Esophagus muscularis mucosa (tissue), 4 donors: Measurements from ENCODE around the gene TOR1B. TPM values are rescaled to one million over a fixed set of nuclear protein-coding genes. Genes with fewer than 3 reads are reported as not detected.
"Not testable (repeated sequence)": the region's sequence is repeated elsewhere in the genome, so short reads cannot be mapped to it uniquely, and the experiment has no call there.

Experiments
- DNase-seq: peaks from one replicate; pipeline ENCODE4 v3.0.0-alpha.2; 2017; ENCODE audit errors: extremely low spot score
- H3K27ac ChIP-seq, 4 donors: fragments of 200-600 bp; sonication (generic); replicated peaks in 1 of 4; 1 replicate in 3 of 4; 2 replicates in 1 of 4; pipeline ENCODE4 v1.5.1; 2016 to 2019; ENCODE audit warnings: mild to moderate bottlenecking in 1 of 4
- H3K27me3 ChIP-seq, 4 donors: fragments of 200-600 bp; sonication (generic); one replicate each; pipeline versions ENCODE4 v1.5.1 to v1.6.0; 2016 to 2019
- H3K36me3 ChIP-seq, 4 donors: fragments of 200-600 bp; sonication (generic); one replicate each; pipeline ENCODE4 v1.5.1; 2016 to 2019
- H3K4me1 ChIP-seq, 4 donors: fragments of 200-600 bp; sonication (generic); one replicate each; pipeline ENCODE4 v1.5.1; 2016 to 2019
- H3K4me3 ChIP-seq, 4 donors: fragments of 200-600 bp; sonication (generic); 1 replicate in 2 of 4; 2 replicates in 2 of 4; pipeline ENCODE4 v1.5.1; 2016 to 2019; ENCODE audit warnings: mild to moderate bottlenecking in 4 of 4, moderate library complexity in 1 of 4
- H3K9me3 ChIP-seq, 4 donors: fragments of 200-600 bp; sonication (generic); 1 replicate in 3 of 4; 2 replicates in 1 of 4; pipeline ENCODE4 v1.5.1; 2016 to 2019
- EP300 ChIP-seq: sonication (generic); formaldehyde crosslinking; IDR thresholded peaks from one replicate; pipeline ENCODE4 v1.6.1; 2017; ENCODE audit warnings: antibody characterized with exemption
- POLR2A ChIP-seq: fragments of 450-650 bp; IDR thresholded peaks from one replicate; pipeline ENCODE4 v1.6.1; 2017; ENCODE audit warnings: antibody characterized with exemption, moderate library complexity, mild to moderate bottlenecking, low read depth
- POLR2AphosphoS5 ChIP-seq, 2 donors: sonication (generic); formaldehyde crosslinking; IDR thresholded peaks; one replicate each; pipeline ENCODE4 v1.6.1; 2017; ENCODE audit warnings: antibody characterized with exemption in 2 of 2
- WGBS: methylation state at CpG from one replicate; pipeline ENCODE4 v1.1.5; 2018; 5-methylcytosine and 5-hydroxymethylcytosine counted together
- intact Hi-C: fragments of 100-400 bp; cut with DNase I; formaldehyde crosslinking; loops from one replicate; pipeline ENCODE4 v1.15.1; 2023
- total RNA-seq, 4 donors: library from RNA; depleted of rRNA; stranded (reverse); fragments of >200 nt; gene quantifications; one replicate each; pipeline versions ENCODE4 v1.1.0 to v1.2.1, GENCODE V29; 2016
- TF ChIP-seq, protein P1 (sequence below), 3 experiments: fragments of 200-600 bp in 2 of 3; fragments of 450-650 bp in 1 of 3; sonication (generic) in 2 of 3; IDR thresholded peaks; one replicate each; pipeline ENCODE4 v1.5.1; 2017 to 2019; ENCODE audit warnings: antibody characterized with exemption in 3 of 3, mild to moderate bottlenecking in 2 of 3, moderate library complexity in 1 of 3

Gene TOR1B
- total RNA-seq, 4 donors from 2014 or later = 24.5 to 29.0 (median 26.0) TPM

DNA sequence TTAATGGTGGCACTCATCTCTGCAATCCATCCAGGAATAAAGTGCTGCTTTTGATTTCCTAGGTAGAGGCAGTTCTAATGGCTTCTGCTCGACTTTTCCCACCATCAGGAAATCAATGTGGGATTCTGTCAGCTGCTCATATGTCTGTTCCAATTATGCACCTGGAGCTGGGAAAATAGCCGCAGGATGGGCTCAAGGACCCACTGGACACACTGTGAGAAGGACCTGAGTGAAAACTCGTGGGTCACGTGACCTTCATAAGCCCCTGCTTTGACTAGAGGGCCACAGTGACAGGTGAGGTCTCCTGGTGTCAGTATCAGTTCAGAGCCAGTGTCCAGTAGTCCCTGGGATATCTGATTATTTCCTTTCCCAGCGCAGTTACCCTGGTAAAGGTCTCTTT is 32.2 kb upstream of the TOR1B start:
- intact Hi-C loops = no loop called here
- Histone ChIP-seq H3K27me3 (no peaks in the 10 kb centered on the region), H3K27ac (no peak overlapping the region), H3K4me1 (no peaks in the 10 kb centered on the region), H3K36me3 (no peaks in the 10 kb centered on the region), H3K4me3 (no peak overlapping the region), H3K9me3 (no peaks in the 10 kb centered on the region)
- WGBS = 93% methylated on average over 5 of the region's 5 CpGs
- TF ChIP-seq POLR2A (no peak), POLR2AphosphoS5 (IDR thresholded peaks at IDR 0.05) (no peak), EP300 (no peak)
- TF ChIP-seq, protein P1, sequence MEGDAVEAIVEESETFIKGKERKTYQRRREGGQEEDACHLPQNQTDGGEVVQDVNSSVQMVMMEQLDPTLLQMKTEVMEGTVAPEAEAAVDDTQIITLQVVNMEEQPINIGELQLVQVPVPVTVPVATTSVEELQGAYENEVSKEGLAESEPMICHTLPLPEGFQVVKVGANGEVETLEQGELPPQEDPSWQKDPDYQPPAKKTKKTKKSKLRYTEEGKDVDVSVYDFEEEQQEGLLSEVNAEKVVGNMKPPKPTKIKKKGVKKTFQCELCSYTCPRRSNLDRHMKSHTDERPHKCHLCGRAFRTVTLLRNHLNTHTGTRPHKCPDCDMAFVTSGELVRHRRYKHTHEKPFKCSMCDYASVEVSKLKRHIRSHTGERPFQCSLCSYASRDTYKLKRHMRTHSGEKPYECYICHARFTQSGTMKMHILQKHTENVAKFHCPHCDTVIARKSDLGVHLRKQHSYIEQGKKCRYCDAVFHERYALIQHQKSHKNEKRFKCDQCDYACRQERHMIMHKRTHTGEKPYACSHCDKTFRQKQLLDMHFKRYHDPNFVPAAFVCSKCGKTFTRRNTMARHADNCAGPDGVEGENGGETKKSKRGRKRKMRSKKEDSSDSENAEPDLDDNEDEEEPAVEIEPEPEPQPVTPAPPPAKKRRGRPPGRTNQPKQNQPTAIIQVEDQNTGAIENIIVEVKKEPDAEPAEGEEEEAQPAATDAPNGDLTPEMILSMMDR (IDR thresholded peaks at IDR 0.05) = no peak
- DNase-seq = no peak

- Histone ChIP-seq H3K27ac (no peak overlapping the region), H3K4me3 (no peak overlapping the region), H3K4me1 (peaks cover 7 to 19% (median 17%) of the 10 kb centered on the region in 4 donors), H3K9me3 (no peaks in the 10 kb centered on the region), H3K36me3 (no peaks in the 10 kb centered on the region), H3K27me3 (no peaks in the 10 kb centered on the region)
- intact Hi-C loops = no loop called here
- no peak for DNase-seq
- WGBS = 83% methylated on average over 10 of the region's 10 CpGs
- TF ChIP-seq, protein P1 (IDR thresholded peaks at IDR 0.05) = no peak
- TF ChIP-seq POLR2A = no peak
- no peak for TF ChIP-seq POLR2AphosphoS5 (IDR thresholded peaks at IDR 0.05)
- TF ChIP-seq EP300 = no peak
Measured at GRCh38 chr9:129773262-129774048, 29.5 kb upstream of the TOR1B start.

DNA sequence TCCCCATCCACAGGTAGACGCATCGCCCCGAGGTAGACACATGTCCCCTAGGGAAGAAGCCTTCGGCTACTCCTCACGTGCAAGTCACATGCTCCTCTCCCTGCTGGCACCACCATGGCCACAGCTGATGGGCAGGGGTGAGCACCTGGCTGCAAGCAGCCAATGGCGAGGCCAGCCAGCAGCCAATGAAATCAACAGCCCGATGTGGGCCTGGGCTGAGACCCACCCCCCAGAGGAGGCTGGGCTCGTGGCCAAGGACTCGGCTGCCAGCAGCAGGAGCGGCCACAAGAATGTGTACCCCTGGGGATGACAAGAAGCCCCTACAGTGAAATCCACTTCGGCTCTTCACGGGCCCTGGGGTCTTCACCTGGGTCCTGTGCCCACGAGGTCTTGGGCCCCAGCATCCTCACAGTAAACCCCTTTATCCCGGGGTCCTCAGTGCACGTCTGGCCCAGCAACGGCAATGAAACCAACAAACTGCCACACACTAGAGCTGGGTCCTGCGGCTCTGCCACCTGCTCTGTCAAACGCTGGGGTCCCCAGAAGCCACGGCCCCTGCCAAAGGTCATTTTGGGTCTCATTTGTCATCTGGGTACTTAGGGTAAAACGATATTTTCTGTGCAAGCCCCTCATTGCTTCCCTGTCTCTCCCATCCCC is 28.1 kb upstream of the TOR1B start:
- Histone ChIP-seq H3K4me1 (peaks cover 7 to 19% (median 17%) of the 10 kb centered on the region in 4 donors), H3K4me3 (no peak overlapping the region), H3K36me3 (no peaks in the 10 kb centered on the region), H3K9me3 (no peaks in the 10 kb centered on the region), H3K27me3 (no peaks in the 10 kb centered on the region), H3K27ac (no peak overlapping the region)
- DNase-seq = no peak
- TF ChIP-seq POLR2AphosphoS5 (IDR thresholded peaks at IDR 0.05) (no peak), POLR2A (no peak), EP300 (no peak)
- TF ChIP-seq, protein P1 (IDR thresholded peaks at IDR 0.05) = no peak
- intact Hi-C loops = no loop called here
- WGBS = 64% methylated on average over 18 of the region's 20 CpGs

DNA sequence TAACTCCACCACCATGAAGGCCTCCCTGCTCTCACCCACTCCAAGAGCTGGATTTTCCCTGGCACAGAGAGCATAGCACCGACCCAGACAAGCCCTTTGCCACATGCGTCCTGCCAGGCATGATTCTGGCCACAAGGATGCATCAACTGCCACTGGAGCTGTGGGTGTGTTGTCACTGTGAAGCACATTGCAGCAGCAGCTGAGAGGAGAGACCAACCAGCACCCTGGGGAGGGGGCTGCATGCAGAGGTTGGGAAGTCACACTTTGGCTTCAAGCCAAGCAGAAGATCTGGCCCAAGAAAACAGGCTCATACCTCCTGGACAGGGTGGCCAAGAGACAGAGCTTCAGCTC is 27.6 kb upstream of the TOR1B start:
- intact Hi-C loops = no loop called here
- TF ChIP-seq, protein P1 (IDR thresholded peaks at IDR 0.05) = no peak
- TF ChIP-seq EP300 (no peak), POLR2AphosphoS5 (IDR thresholded peaks at IDR 0.05) (no peak), POLR2A (no peak)
- Histone ChIP-seq H3K27ac (no peak overlapping the region), H3K4me3 (no peak overlapping the region), H3K4me1 (peaks cover 7 to 19% (median 17%) of the 10 kb centered on the region in 4 donors), H3K9me3 (no peaks in the 10 kb centered on the region), H3K36me3 (no peaks in the 10 kb centered on the region), H3K27me3 (no peaks in the 10 kb centered on the region)
- WGBS = 62% methylated on average over 2 of the region's 2 CpGs
- DNase-seq = no peak

GRCh38 chr9:129776096-129776495 is 26.9 kb upstream of the TOR1B start:
- DNase-seq, H3K27me3 ChIP-seq, H3K4me3 ChIP-seq, intact Hi-C loops, H3K9me3 ChIP-seq, H3K36me3 ChIP-seq: not testable (repeated sequence)
- WGBS = 90% methylated on average over 4 of the region's 4 CpGs
- H3K27ac ChIP-seq = peak overlapping the region in 1 of 4 donors; percentile 36
- H3K4me1 ChIP-seq = peaks cover 7 to 19% (median 17%) of the 10 kb centered on the region in 4 donors
